Measurements from ENCODE around the gene HOXD4.

Gene HOXD4

DNA sequence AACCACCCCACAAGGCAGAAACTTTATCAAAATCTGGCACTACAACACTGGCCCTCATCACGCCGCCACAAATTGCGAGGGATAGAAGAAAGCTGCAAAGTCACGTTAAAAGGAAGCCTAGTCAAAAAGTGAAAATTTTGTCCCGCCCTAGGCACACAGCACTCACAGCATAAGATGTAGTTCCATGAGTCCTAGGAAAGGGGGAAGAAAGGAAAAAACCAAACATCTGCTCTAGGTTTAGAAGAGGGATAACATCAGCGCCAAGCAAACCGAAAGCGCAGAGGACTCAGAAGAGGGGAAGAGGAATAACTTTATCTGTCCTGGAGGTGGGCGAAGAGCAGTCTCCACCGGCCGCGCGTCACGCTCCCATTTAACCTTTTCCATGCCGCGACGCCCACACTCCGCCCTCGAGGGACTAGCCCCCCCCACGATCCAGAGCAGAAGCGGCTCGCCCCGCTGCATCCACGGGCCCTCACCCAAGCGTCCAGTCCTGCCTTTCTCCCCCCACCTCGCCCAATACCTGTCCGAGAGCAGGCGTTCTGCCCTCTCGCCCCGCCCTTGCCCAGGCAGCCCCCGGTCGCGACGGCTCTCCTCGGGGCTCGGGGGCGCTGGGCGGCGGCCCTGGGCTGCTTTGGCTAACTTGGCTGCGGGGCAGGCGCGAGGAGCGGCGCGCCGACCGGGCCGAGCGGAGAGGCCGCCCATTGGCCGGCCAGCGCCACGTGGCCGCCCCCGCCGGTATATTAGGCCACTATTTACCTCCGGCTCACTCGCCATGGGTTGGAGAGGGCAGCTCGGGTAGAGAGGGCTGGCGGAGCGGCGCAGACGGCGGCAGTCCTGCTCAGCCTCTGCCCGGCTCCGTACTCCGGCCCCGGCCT is 36.8 kb downstream of the HOXD4 start, which contains the start of gene HOXD1:
TSS of gene HOXD1 (plus strand) at position 770 of the 875 bp plus-strand sequence. CDS start 134 bp downstream, outside the sequence.
- no peak for DNase-seq (ENCODE audit: low read depth in 1 of 2, low spot score in 1 of 2)

DNA sequence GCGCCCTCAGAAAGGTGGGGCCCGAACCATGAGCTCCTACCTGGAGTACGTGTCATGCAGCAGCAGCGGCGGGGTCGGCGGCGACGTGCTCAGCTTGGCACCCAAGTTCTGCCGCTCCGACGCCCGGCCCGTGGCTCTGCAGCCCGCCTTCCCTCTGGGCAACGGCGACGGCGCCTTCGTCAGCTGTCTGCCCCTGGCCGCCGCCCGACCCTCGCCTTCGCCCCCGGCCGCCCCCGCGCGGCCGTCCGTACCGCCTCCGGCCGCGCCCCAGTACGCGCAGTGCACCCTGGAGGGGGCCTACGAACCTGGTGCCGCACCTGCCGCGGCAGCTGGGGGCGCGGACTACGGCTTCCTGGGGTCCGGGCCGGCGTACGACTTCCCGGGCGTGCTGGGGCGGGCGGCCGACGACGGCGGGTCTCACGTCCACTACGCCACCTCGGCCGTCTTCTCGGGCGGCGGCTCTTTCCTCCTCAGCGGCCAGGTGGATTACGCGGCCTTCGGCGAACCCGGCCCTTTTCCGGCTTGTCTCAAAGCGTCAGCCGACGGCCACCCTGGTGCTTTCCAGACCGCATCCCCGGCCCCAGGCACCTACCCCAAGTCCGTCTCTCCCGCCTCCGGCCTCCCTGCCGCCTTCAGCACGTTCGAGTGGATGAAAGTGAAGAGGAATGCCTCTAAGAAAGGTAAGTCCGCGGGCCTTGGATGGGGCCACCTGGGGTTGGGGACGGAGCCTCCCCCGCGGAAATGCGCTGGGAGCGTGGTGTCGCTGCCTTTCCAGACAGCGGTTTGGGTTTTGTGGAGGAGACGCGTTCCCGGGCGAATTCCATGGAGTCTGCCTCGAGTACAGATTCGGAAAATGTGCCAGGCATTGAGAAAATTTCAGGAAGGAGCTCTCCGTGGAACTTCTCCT is 37.7 kb downstream of the HOXD4 start:
- no peak for DNase-seq (ENCODE audit: low read depth in 1 of 2, low spot score in 1 of 2)

DNA sequence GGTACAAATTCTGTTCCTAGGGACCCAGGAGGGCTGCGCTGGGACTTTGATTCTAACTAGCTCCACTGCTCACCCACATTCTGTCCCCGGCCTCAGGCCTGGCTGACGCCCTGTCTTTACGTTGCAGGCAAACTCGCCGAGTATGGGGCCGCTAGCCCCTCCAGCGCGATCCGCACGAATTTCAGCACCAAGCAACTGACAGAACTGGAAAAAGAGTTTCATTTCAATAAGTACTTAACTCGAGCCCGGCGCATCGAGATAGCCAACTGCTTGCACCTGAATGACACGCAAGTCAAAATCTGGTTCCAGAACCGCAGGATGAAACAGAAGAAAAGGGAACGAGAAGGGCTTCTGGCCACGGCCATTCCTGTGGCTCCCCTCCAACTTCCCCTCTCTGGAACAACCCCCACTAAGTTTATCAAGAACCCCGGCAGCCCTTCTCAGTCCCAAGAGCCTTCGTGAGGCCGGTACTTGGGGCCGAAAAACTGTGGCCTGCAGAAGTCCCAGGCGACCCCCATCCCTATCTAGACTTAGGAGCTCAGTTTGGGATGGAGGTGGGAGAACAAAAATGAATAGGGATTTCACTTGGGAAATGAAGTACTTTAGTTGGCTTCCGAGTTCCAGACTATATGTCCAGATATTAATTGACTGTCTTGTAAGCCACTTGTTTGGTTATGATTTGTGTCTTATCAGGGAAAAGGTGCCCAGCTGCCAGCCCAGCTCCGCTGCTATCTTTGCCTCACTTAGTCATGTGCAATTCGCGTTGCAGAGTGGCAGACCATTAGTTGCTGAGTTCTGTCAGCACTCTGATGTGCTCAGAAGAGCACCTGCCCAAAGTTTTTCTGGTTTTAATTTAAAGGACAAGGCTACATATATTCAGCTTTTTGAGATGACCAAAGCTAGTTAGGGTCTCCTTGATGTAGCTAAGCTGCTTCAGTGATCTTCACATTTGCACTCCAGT is 38.6 kb downstream of the HOXD4 start:
- no peak for DNase-seq (ENCODE audit: low read depth in 1 of 2, low spot score in 1 of 2)

DNA sequence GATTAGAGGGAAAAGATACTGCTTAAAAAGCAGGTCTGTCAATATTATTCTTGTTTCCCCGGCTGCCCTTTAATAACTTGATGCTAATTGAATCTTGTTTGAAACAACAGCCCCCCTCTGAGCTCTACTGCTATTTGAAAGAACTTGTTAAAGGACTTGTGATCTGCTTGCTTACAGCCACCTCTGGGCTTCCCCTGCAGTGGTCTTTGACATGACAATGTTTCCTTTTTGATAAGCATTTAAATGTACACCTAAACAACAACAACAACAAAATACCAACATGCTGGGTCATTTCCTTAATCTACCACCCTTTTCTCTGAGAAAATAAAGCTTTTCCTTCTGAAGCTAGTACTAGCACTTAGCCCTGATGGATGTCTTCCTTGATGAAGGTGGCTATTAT is 41.0 kb downstream of the HOXD4 start:
- DNase-seq (ENCODE audit: low read depth in 1 of 2, low spot score in 1 of 2): no peak

DNA sequence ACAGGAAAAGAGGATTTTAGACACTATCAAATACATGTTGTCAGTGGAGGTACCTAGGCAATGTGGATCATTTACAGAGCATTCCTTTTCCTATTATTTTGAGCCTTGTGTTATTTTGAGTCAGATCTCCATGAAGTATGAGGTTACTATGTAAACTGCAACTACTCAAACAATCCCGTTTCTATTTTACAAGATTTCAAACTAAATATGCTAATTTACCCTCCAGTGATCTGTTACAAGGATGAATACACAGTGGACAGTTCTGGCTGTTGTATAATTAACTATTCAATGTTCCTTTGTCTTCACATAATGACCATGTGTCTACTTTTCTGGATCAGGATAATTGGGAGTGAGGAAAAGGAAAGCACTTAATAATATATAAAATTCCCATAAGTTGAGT is 41.7 kb downstream of the HOXD4 start:
- no peak for DNase-seq (ENCODE audit: low read depth in 1 of 2, low spot score in 1 of 2)

DNA sequence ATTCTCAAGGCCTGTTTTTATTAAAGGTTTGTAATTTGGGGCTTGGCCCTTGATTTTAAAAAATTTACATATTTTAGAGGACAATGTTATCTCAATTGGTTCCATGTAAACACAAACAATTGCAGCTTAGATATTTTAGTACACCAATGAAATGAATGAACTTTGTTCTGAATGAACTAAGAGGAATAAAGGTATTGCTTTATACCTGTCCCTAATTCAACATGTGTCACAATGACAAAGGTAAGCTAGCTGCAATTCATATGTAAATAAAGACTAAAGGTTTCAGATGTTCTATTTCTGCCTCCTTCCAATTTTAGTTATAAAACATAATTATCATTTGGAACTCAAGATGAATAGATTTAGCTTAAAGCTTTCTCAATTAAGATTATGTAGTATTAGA is 48.6 kb downstream of the HOXD4 start:
- no peak for DNase-seq (ENCODE audit: low read depth in 1 of 2, low spot score in 1 of 2)

DNA sequence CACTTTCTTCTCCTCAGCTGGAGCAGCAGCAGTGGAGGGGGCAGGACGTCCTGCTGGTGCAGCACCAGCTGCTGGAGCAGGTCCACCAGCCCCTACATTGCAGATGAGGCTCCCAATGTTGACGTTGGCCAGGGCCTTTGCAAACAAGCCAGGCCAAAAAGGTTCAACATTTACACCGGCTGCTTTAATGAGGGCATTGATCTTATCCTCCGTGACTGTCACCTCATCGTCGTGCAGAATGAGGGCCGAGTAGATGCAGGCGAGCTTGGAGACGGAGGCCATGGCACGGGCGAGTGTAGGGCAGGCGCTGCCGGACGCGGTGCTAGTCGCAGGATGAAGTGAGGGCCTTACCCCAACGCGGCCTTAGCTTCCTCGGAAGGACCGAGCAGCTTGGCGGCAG is 49.6 kb downstream of the HOXD4 start:
- no peak for DNase-seq (ENCODE audit: low read depth in 1 of 2, low spot score in 1 of 2)

DNA sequence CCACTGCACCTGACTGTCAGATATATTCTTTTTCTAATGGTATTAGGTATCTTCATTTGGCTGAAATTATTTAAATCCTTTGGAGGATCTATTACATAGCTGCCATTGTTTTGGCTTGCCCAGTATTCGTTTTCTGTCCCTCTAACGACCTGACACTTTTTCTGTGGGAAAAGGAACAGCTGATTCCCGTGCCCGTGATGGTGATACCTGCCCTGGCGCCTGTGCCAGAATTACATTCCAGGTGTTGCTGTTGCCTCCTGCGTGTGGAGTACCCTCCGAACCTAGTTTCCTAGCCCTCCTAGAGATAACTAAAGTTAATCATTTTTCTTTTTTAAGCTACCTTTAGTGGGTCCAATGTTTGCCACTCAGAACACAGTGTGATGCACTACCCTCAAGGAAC is 51.1 kb downstream of the HOXD4 start:
- DNase-seq (ENCODE audit: low read depth in 1 of 2, low spot score in 1 of 2): no peak
